GM06990 (cell line): ENCODE data around the gene SYNE3.

ENCODE experiments used
- DNase-seq: peaks from one replicate; pipeline ENCODE4 v3.0.0-alpha.2; 2011; ENCODE audit not compliant: insufficient read length; ENCODE audit errors: extremely low read depth
- H3K27me3 ChIP-seq: replicated peaks from 2 replicates; pipeline ENCODE4 v1.6.0; 2011; ENCODE audit warnings: low read length; ENCODE audit not compliant: control insufficient read depth, insufficient read depth
- H3K36me3 ChIP-seq: 2 replicates; pipeline ENCODE4 v1.5.1; 2011; ENCODE audit warnings: low read length; ENCODE audit not compliant: control insufficient read depth, insufficient read depth
- H3K4me3 ChIP-seq: replicated peaks from 2 replicates; pipeline ENCODE4 v1.5.1; 2011; ENCODE audit warnings: low read depth, mild to moderate bottlenecking, control low read depth, low read length
- TF ChIP-seq, protein P1 (sequence below): IDR thresholded peaks from 2 replicates; pipeline ENCODE4 v1.5.1; 2011; ENCODE audit warnings: low read length, control low read depth, mild to moderate bottlenecking, inconsistent platforms; ENCODE audit not compliant: insufficient read depth, poor library complexity, severe bottlenecking

Gene SYNE3

DNA sequence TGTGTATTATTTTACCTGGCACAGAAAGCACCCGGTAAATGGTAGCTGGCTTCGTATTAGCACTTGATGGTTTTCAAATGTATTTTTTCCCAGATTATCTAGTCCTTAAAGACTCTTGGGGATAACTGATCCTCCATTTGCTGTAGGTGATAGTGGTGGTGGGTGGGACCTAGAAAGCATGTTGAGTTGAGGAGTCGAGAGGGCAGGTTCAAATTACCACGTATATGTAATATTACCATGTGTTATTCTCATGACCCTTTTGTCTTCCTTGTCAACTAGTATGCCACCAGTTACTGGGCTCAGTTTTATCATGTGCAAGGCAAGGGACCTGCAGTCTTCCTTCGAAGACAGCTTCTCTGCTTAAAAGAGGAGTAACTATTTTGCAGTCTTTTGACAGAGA is 20.2 kb upstream of the SYNE3 start:
- Histone ChIP-seq H3K36me3 (no peaks in the 10 kb centered on the region), H3K4me3 (peak overlapping the region; percentile 93), H3K27me3 (no peaks in the 10 kb centered on the region)
- no peak for DNase-seq
- TF ChIP-seq, protein P1, sequence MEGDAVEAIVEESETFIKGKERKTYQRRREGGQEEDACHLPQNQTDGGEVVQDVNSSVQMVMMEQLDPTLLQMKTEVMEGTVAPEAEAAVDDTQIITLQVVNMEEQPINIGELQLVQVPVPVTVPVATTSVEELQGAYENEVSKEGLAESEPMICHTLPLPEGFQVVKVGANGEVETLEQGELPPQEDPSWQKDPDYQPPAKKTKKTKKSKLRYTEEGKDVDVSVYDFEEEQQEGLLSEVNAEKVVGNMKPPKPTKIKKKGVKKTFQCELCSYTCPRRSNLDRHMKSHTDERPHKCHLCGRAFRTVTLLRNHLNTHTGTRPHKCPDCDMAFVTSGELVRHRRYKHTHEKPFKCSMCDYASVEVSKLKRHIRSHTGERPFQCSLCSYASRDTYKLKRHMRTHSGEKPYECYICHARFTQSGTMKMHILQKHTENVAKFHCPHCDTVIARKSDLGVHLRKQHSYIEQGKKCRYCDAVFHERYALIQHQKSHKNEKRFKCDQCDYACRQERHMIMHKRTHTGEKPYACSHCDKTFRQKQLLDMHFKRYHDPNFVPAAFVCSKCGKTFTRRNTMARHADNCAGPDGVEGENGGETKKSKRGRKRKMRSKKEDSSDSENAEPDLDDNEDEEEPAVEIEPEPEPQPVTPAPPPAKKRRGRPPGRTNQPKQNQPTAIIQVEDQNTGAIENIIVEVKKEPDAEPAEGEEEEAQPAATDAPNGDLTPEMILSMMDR = no peak

GRCh38 chr14:95536036-95536593 is 19.7 kb upstream of the SYNE3 start:
- no peak for DNase-seq
- Histone ChIP-seq H3K27me3 (no peaks in the 10 kb centered on the region), H3K36me3 (no peaks in the 10 kb centered on the region), H3K4me3 (peak overlapping the region; percentile 93)
- TF ChIP-seq, protein P1 = no peak

- Histone ChIP-seq H3K36me3 (peaks cover 3% of the 10 kb centered on the region; the same call in 1 of the 2 replicates), H3K27me3 (no peaks in the 10 kb centered on the region), H3K4me3 (peak overlapping the region; percentile 93)
- peak; percentile 54 for DNase-seq
- TF ChIP-seq, protein P1 = no peak
These were observed 19.0 kb upstream of the SYNE3 start for GRCh38 chr14:95535226-95536021.

DNA sequence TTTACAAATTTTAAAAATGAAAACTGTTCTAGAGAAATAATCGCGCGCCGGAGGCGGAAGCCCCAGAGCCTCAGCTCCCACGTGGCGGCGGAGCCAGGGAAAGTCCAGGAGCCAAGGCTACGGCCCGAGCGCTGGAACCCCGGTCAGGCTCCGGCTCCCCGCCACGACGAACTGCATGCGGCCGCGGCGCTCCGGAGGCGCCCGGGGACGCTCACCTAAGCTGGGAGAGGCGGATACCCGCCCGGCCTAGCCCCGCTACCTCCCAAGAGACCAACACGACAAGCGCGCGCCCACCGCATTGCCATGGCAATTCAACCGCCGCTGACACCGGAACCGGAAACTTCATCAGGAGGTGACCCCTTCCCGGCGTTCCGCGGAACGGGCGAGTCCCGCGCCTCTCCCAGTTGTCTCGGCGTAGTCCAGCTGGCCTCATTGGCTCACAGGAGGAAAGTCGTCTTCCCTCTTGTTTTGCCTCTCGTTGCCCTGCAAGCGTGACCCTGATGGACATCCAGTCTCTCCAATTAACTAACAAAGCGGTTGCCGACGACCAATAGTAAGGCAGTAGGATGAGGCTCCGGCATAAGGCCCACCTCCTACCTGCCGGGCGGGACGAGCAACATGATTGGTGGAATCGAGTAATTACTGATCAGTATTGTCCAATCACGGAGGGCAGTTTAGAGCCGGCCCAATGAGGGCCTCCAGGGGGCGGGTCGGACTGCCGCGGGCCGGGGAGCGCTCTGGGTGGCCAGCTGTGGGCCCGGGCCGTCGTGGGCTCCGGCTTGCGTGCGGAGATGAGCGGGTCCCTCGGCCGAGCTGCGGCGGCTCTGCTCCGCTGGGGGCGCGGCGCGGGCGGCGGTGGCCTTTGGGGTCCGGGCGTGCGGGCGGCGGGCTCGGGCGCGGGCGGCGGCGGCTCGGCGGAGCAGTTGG is 18.1 kb upstream of the SYNE3 start, which contains the start of gene GLRX5:
Gene GLRX5 (plus strand): TSS at position 752 of the 927 bp plus-strand sequence. CDS start 40 bp downstream, at position 792.
- Histone ChIP-seq H3K27me3 (no peaks in the 10 kb centered on the region), H3K36me3 (peaks cover 3% of the 10 kb centered on the region; the same call in 1 of the 2 replicates), H3K4me3 (peak within 1 kb of the TSS; percentile 93)
- TF ChIP-seq, protein P1 = no peak
- peak; percentile 99 for DNase-seq

- TF ChIP-seq, protein P1 = no peak
- peak; percentile 41 for DNase-seq
These were observed 17.4 kb upstream of the SYNE3 start for GRCh38 chr14:95533822-95534221.

More at GRCh38 chr14:95533822-95534221, 17.4 kb upstream of the SYNE3 start:
- Histone ChIP-seq H3K27me3 (no peaks in the 10 kb centered on the region), H3K4me3 (peak overlapping the region; percentile 78), H3K36me3 (peaks cover 3% of the 10 kb centered on the region; the same call in 1 of the 2 replicates)
